ENCODE measurements around the gene SENP6. TPM values are rescaled to one million over a fixed set of nuclear protein-coding genes. Genes with fewer than 3 reads are reported as not detected.
A peak's percentile ranks its signal among the peaks of the same experiment; 100 is the strongest.
"Not testable (repeated sequence)": the region's sequence is repeated elsewhere in the genome, so short reads cannot be mapped to it uniquely, and the experiment has no call there.

SENP6 gene
- total RNA-seq, 1 donor from 2014 or later: 100 TPM

- Histone ChIP-seq H3K27me3 (ENCODE audit: insufficient read depth, low read length) (no peaks in the 10 kb centered on the region), H3K27ac (ENCODE audit: low read depth, low read length) (no peak overlapping the region), H3K4me1 (ENCODE audit: insufficient read depth, low read length) (no peaks in the 10 kb centered on the region), H3K4me2 (ENCODE audit: low read length) (no peak overlapping the region), H2AFZ (ENCODE audit: low read depth, low read length) (no peak overlapping the region), H3K4me3 (ENCODE audit: insufficient read depth, low read depth, low read length) (no peak overlapping the region), H3K9me3 (ENCODE audit: insufficient read depth, low read depth, low read length) (no peaks in the 10 kb centered on the region), H3K79me2 (ENCODE audit: insufficient read depth, low read length) (no peaks in the 10 kb centered on the region), H4K20me1 (ENCODE audit: insufficient read depth, low read length) (no peaks in the 10 kb centered on the region), H3K9ac (ENCODE audit: low read length) (no peak overlapping the region), H3K36me3 (ENCODE audit: insufficient read depth, low read length) (peaks cover 14% of the 10 kb centered on the region)
- DNase-seq (ENCODE audit: low read depth) (peak; percentile 11), FAIRE-seq (no peak)
- peaks cover 1% of the 10 kb centered on the region for H3K4me1 Mint-ChIP-seq (ENCODE audit: low read depth, unreplicated experiment)
- peaks cover 21% of the 10 kb centered on the region for H3K36me3 Mint-ChIP-seq (ENCODE audit: low read depth, unreplicated experiment)
- peak overlapping the region; percentile 34 for H3K27ac Mint-ChIP-seq (ENCODE audit: unreplicated experiment)
- no peaks in the 10 kb centered on the region for H3K9me3 Mint-ChIP-seq (ENCODE audit: unreplicated experiment)
- no peaks in the 10 kb centered on the region for H3K27me3 Mint-ChIP-seq (ENCODE audit: low read depth, unreplicated experiment)
- no peak overlapping the region for H3K4me3 Mint-ChIP-seq (ENCODE audit: unreplicated experiment)
- TF ChIP-seq EZH2 (IDR thresholded peaks at IDR 0.05; ENCODE audit: insufficient read depth, low read length) (no peak), CTCF (IDR thresholded peaks at IDR 0.05; ENCODE audit: insufficient read depth, low read depth, low read length) (no peak)
These were observed 89.3 kb downstream of the SENP6 start for GRCh38 chr6:75691012-75691411.

GRCh38 chr6:75693534-75693933 lies 91.9 kb downstream of the SENP6 start:
- H3K36me3 ChIP-seq (ENCODE audit: insufficient read depth, low read length): peaks cover 33% of the 10 kb centered on the region
- no peaks in the 10 kb centered on the region for H3K9me3 ChIP-seq (ENCODE audit: insufficient read depth, low read depth, low read length)
- no peak overlapping the region for H3K4me3 Mint-ChIP-seq (ENCODE audit: unreplicated experiment)
- DNase-seq (ENCODE audit: low read depth): no peak
- no peaks in the 10 kb centered on the region for H3K4me1 ChIP-seq (ENCODE audit: insufficient read depth, low read length)
- no peak overlapping the region for H3K9ac ChIP-seq (ENCODE audit: low read length)
- TF ChIP-seq EZH2 (IDR thresholded peaks at IDR 0.05; ENCODE audit: insufficient read depth, low read length) (no peak), CTCF (IDR thresholded peaks at IDR 0.05; ENCODE audit: insufficient read depth, low read depth, low read length) (peak; percentile 20)
- no peak overlapping the region for H3K4me2 ChIP-seq (ENCODE audit: low read length)
- H3K27ac Mint-ChIP-seq (ENCODE audit: unreplicated experiment): no peak overlapping the region
- H3K4me1 Mint-ChIP-seq (ENCODE audit: low read depth, unreplicated experiment): no peaks in the 10 kb centered on the region
- H3K27ac ChIP-seq (ENCODE audit: low read depth, low read length): no peak overlapping the region
- H3K36me3 Mint-ChIP-seq (ENCODE audit: low read depth, unreplicated experiment): peaks cover 20% of the 10 kb centered on the region
- H3K27me3 ChIP-seq (ENCODE audit: insufficient read depth, low read length): no peaks in the 10 kb centered on the region
- H3K79me2 ChIP-seq (ENCODE audit: insufficient read depth, low read length): no peaks in the 10 kb centered on the region
- FAIRE-seq: no peak
- H3K4me3 ChIP-seq (ENCODE audit: insufficient read depth, low read depth, low read length): no peak overlapping the region
- no peaks in the 10 kb centered on the region for H4K20me1 ChIP-seq (ENCODE audit: insufficient read depth, low read length)
- no peaks in the 10 kb centered on the region for H3K27me3 Mint-ChIP-seq (ENCODE audit: low read depth, unreplicated experiment)
- H2AFZ ChIP-seq (ENCODE audit: low read depth, low read length): no peak overlapping the region
- no peaks in the 10 kb centered on the region for H3K9me3 Mint-ChIP-seq (ENCODE audit: unreplicated experiment)

DNA sequence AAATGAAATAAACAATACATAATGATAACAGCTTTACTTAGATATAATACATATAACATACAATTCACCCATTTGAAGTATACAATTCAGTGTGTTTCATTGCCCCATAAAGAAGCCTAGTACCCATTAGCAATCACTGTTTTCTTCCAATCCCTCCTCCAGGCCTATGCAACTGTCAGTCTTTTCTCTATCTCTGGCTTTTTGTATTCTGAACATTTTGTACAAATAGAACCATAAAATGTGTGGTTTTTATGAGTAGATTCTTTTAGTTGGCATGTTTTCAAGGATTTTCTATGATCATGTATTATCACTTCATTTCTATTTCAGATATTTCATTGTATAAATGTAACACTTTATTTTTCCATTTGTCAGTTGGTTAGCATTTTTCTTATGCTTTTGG lies 92.7 kb downstream of the SENP6 start:
- Histone ChIP-seq H3K79me2 (ENCODE audit: insufficient read depth, low read length) (no peaks in the 10 kb centered on the region), H4K20me1 (ENCODE audit: insufficient read depth, low read length) (no peaks in the 10 kb centered on the region), H3K9ac (ENCODE audit: low read length) (no peak overlapping the region), H3K9me3 (ENCODE audit: insufficient read depth, low read depth, low read length) (no peaks in the 10 kb centered on the region), H3K4me1 (ENCODE audit: insufficient read depth, low read length) (no peaks in the 10 kb centered on the region), H3K27me3 (ENCODE audit: insufficient read depth, low read length) (no peaks in the 10 kb centered on the region), H3K4me2 (ENCODE audit: low read length) (no peak overlapping the region), H3K27ac (ENCODE audit: low read depth, low read length) (no peak overlapping the region), H3K36me3 (ENCODE audit: insufficient read depth, low read length) (peaks cover 32% of the 10 kb centered on the region), H2AFZ (ENCODE audit: low read depth, low read length) (no peak overlapping the region), H3K4me3 (ENCODE audit: insufficient read depth, low read depth, low read length) (no peak overlapping the region)
- TF ChIP-seq CTCF (IDR thresholded peaks at IDR 0.05; ENCODE audit: insufficient read depth, low read depth, low read length) (no peak), EZH2 (IDR thresholded peaks at IDR 0.05; ENCODE audit: insufficient read depth, low read length) (no peak)
- DNase-seq (ENCODE audit: low read depth) (no peak), FAIRE-seq (no peak)
- Mint-ChIP-seq H3K27ac (ENCODE audit: unreplicated experiment) (no peak overlapping the region), H3K4me3 (ENCODE audit: unreplicated experiment) (no peak overlapping the region), H3K4me1 (ENCODE audit: low read depth, unreplicated experiment) (no peaks in the 10 kb centered on the region), H3K9me3 (ENCODE audit: unreplicated experiment) (no peaks in the 10 kb centered on the region), H3K36me3 (ENCODE audit: low read depth, unreplicated experiment) (peaks cover 20% of the 10 kb centered on the region), H3K27me3 (ENCODE audit: low read depth, unreplicated experiment) (no peaks in the 10 kb centered on the region)

DNA sequence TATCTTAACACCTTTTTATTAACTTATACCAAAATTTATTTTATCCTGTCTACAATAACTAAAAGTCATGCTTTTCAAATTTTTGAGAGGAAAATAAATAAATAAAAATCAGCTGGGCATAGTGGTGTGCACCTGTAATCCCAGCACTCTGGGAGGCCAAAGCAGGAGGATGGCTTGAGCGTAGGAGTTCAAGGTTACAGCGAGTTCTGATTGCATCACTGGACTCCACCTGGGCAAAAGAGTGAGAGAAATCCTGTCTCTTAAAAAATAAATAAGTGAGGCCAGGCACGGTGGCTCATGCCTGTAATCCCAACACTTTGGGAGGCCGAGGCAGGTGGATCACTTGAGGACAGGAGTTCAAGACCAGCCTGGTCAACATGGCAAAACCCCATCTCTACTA lies 106.7 kb downstream of the SENP6 start:
- H3K9me3 ChIP-seq (ENCODE audit: insufficient read depth, low read depth, low read length); H3K4me3 ChIP-seq (ENCODE audit: insufficient read depth, low read depth, low read length); H3K4me1 ChIP-seq (ENCODE audit: insufficient read depth, low read length); H3K4me1 Mint-ChIP-seq (ENCODE audit: low read depth, unreplicated experiment); FAIRE-seq; H3K9ac ChIP-seq (ENCODE audit: low read length); H3K27me3 Mint-ChIP-seq (ENCODE audit: low read depth, unreplicated experiment); DNase-seq (ENCODE audit: low read depth); H3K27ac Mint-ChIP-seq (ENCODE audit: unreplicated experiment); H3K9me3 Mint-ChIP-seq (ENCODE audit: unreplicated experiment); H3K4me2 ChIP-seq (ENCODE audit: low read length); H3K79me2 ChIP-seq (ENCODE audit: insufficient read depth, low read length); H3K27ac ChIP-seq (ENCODE audit: low read depth, low read length); H4K20me1 ChIP-seq (ENCODE audit: insufficient read depth, low read length); H3K4me3 Mint-ChIP-seq (ENCODE audit: unreplicated experiment); H3K27me3 ChIP-seq (ENCODE audit: insufficient read depth, low read length); H2AFZ ChIP-seq (ENCODE audit: low read depth, low read length): not testable (repeated sequence)
- H3K36me3 Mint-ChIP-seq (ENCODE audit: low read depth, unreplicated experiment): peaks cover 22% of the 10 kb centered on the region
- peaks cover 17% of the 10 kb centered on the region for H3K36me3 ChIP-seq (ENCODE audit: insufficient read depth, low read length)

Measured in astrocyte (in vitro differentiated cells and primary cell).